Mucosa of stomach (tissue), 1 donor: Measurements from ENCODE around the gene PEX1.
"Not testable (repeated sequence)": the region's sequence is repeated elsewhere in the genome, so short reads cannot be mapped to it uniquely, and the experiment has no call there.

Experiments used
- H3K27me3 ChIP-seq: one replicate; pipeline ENCODE4 v1.7.0; 2013; ENCODE audit warnings: mild to moderate bottlenecking, low read length; ENCODE audit not compliant: control insufficient read depth, insufficient read depth
- H3K36me3 ChIP-seq: one replicate; pipeline ENCODE4 v1.7.0; 2013; ENCODE audit warnings: low read length; ENCODE audit not compliant: control insufficient read depth, insufficient read depth
- H3K4me1 ChIP-seq: one replicate; pipeline ENCODE4 v1.7.0; 2013; ENCODE audit warnings: mild to moderate bottlenecking, low read length; ENCODE audit not compliant: control insufficient read depth, insufficient read depth
- H3K4me3 ChIP-seq: one replicate; pipeline ENCODE4 v1.7.0; 2013; ENCODE audit warnings: low read length
- H3K9ac ChIP-seq: one replicate; pipeline ENCODE4 v1.7.0; 2013; ENCODE audit warnings: mild to moderate bottlenecking, low read length, moderate library complexity
- H3K9me3 ChIP-seq: one replicate; pipeline ENCODE4 v1.7.0; 2013; ENCODE audit warnings: mild to moderate bottlenecking, low read length, moderate library complexity; ENCODE audit not compliant: control insufficient read depth
- donor health status: Pancreatic carcinoma.

PEX1 gene

DNA sequence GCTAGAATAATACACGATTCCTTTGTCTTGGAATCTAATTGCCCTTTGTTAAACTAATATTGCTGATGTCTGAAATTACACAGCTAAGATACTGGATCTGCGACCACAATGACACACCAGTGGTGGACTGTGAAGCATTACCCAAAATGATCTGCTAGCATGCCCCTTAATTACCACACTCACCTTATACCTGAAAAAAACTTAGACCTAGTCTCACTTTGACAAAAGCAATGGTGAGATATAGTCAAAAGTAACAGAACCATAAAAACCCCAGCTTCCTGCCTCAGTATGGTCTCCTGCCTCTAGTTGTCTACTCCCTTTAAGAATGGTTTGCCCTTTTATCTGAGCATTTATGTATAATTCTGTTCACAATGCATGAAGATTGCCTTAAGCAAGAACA, 29.8 kb downstream of the PEX1 start:
- H3K4me1 ChIP-seq: no peaks in the 10 kb centered on the region
- H3K36me3 ChIP-seq: peaks cover 5% of the 10 kb centered on the region
- H3K27me3 ChIP-seq: no peaks in the 10 kb centered on the region
- H3K4me3 ChIP-seq: no peak overlapping the region
- H3K9ac ChIP-seq: no peak overlapping the region
- no peaks in the 10 kb centered on the region for H3K9me3 ChIP-seq

GRCh38 chr7:92496876-92497275, 31.4 kb downstream of the PEX1 start:
- H3K36me3 ChIP-seq: peaks cover 5% of the 10 kb centered on the region
- H3K4me3 ChIP-seq: no peak overlapping the region
- no peaks in the 10 kb centered on the region for H3K9me3 ChIP-seq
- no peaks in the 10 kb centered on the region for H3K4me1 ChIP-seq
- no peak overlapping the region for H3K9ac ChIP-seq
- no peaks in the 10 kb centered on the region for H3K27me3 ChIP-seq

DNA sequence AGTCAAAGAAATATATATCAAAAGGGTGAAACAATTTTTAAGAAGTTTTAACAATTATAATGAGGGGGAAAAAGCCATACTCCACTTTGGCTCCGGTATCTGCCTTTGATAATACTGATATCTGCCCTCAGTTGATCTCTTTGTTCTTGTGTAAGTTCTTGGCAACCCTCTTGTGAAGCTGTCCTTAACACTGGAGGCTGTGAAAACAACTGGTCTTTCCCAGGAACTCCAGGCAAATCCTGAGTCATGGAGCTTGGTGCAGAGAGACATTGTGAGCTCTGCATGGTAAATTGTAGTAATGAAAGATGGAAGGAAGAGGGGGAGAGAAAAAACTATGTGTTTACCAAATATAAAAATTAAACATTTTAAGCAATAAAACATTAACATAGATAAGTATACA, 38.7 kb downstream of the PEX1 start:
- H3K36me3 ChIP-seq: no peaks in the 10 kb centered on the region
- no peaks in the 10 kb centered on the region for H3K27me3 ChIP-seq
- no peak overlapping the region for H3K4me3 ChIP-seq
- no peaks in the 10 kb centered on the region for H3K4me1 ChIP-seq
- no peaks in the 10 kb centered on the region for H3K9me3 ChIP-seq
- no peak overlapping the region for H3K9ac ChIP-seq

- no peak overlapping the region for H3K4me3 ChIP-seq
- H3K9me3 ChIP-seq: no peaks in the 10 kb centered on the region
- H3K27me3 ChIP-seq: no peaks in the 10 kb centered on the region
- H3K9ac ChIP-seq: no peak overlapping the region
- no peaks in the 10 kb centered on the region for H3K36me3 ChIP-seq
- no peaks in the 10 kb centered on the region for H3K4me1 ChIP-seq
Observed at GRCh38 chr7:92487804-92488203, 40.5 kb downstream of the PEX1 start.

- Histone ChIP-seq H3K27me3 (no peaks in the 10 kb centered on the region), H3K9ac (no peak overlapping the region), H3K9me3 (no peaks in the 10 kb centered on the region), H3K4me1 (no peaks in the 10 kb centered on the region), H3K36me3 (no peaks in the 10 kb centered on the region), H3K4me3 (no peak overlapping the region)
Observed at GRCh38 chr7:92485974-92486373, 42.3 kb downstream of the PEX1 start.

DNA sequence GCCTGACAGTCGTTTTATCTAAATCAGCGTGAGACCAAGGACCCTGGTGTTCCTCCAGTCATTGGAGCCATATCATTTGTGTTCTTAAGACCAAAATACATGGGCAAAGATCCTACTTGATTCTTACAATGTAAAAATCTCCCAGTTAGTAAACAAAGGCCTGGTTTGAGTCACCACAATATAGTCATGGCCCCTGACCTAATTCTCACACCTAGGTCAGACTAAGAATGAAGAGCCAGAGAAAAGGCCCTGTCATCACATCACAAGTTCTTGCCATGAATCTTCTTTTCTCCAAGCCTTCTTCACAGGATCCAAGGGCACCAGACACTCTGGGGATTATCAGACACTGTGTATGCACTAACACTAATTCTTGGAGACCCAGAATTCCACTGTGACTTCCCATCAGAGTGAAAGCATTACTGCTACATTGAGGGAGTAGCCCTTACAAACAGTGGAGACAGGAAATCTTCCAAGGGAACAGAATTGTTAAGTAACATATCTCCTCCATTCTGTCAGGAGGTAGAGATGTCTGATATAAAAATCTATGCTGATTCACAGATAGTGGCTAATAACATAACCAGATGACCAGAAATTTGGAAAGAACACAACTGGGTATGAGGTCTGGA, 42.9 kb downstream of the PEX1 start:
- Histone ChIP-seq H3K36me3 (no peaks in the 10 kb centered on the region), H3K4me1 (no peaks in the 10 kb centered on the region), H3K9ac (no peak overlapping the region), H3K4me3 (no peak overlapping the region), H3K9me3 (no peaks in the 10 kb centered on the region), H3K27me3 (no peaks in the 10 kb centered on the region)

DNA sequence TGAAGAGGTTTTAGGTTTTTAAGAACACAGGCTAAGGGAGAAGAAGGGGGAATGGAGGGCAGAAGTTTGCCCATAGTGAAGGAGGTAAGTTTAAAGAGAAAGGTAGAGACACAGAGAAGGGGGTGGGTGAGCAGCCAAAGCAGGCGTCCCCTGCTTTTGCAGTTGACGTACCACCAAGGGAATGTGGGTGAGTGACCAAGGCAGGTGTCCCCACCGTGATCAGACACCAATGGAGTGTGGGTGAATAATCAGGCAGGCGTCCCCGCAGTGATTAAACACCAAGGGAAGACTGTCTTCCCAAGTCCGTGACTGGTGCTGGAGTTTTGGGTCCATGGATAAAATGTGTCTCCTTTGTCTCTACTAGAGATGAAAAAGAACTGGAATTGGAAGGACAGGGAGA, 44.1 kb downstream of the PEX1 start:
- H3K9ac ChIP-seq, H3K9me3 ChIP-seq, H3K4me1 ChIP-seq, H3K36me3 ChIP-seq, H3K27me3 ChIP-seq, H3K4me3 ChIP-seq: not testable (repeated sequence)

DNA sequence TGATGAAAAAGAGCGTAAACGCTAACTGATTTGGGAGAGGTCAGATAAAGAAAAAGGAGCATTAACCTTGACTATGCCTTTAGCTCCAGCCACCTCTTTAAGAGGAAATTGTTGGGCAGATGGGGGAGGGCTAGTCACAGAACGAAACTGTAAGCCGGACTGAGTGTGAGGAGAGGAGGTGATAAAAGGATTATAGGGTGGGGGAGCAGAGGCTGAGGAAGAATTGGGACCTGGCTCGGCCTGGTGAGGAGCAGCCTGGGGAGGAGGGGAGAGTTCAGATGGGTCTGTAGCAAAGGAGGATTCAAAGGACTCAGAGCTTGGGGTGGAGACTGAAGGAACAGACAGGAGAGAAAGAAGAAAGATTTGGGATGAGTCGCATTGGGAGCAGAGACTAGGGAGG, 44.7 kb downstream of the PEX1 start:
- not testable (repeated sequence) for H3K9me3 ChIP-seq, H3K4me3 ChIP-seq, H3K36me3 ChIP-seq, H3K9ac ChIP-seq, H3K4me1 ChIP-seq, H3K27me3 ChIP-seq

GRCh38 chr7:92479146-92479545, 49.2 kb downstream of the PEX1 start:
- not testable (repeated sequence) for H3K4me3 ChIP-seq, H3K9me3 ChIP-seq, H3K4me1 ChIP-seq, H3K36me3 ChIP-seq, H3K9ac ChIP-seq, H3K27me3 ChIP-seq

- H3K27me3 ChIP-seq: no peaks in the 10 kb centered on the region
- no peak overlapping the region for H3K4me3 ChIP-seq
- H3K9ac ChIP-seq: no peak overlapping the region
- H3K36me3 ChIP-seq: no peaks in the 10 kb centered on the region
- no peaks in the 10 kb centered on the region for H3K9me3 ChIP-seq
- no peaks in the 10 kb centered on the region for H3K4me1 ChIP-seq
Observed at GRCh38 chr7:92478711-92479110, 49.6 kb downstream of the PEX1 start.

DNA sequence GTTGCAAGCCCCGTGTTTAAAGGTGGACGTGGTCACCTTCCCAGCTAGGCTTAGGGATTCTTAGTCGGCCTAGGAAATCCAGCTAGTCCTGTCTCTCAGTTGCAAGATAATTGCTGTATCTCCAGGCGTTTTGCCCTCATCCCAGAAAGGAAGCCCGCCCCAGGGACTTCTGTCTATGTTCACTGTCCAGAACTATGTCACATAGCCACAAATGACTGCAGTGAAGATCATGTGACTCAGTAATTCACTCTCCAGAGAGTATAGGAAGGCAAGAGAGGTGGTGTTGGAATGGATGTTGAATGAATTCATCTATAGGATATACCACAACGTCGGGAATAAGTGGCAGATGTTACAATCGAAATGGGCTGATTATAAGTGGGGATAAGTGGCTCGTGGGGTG, 50.2 kb downstream of the PEX1 start:
- Histone ChIP-seq H3K9ac (no peak overlapping the region), H3K27me3 (no peaks in the 10 kb centered on the region), H3K9me3 (no peaks in the 10 kb centered on the region), H3K4me1 (no peaks in the 10 kb centered on the region), H3K4me3 (no peak overlapping the region), H3K36me3 (no peaks in the 10 kb centered on the region)

- H3K9ac ChIP-seq, H3K4me3 ChIP-seq, H3K4me1 ChIP-seq, H3K36me3 ChIP-seq, H3K27me3 ChIP-seq, H3K9me3 ChIP-seq: not testable (repeated sequence)
Observed at GRCh38 chr7:92477681-92478080, 50.6 kb downstream of the PEX1 start, which contains the start of gene ERVW-1. ERVW-1 (minus strand) TSS chr7:92477946; CDS start chr7:92470381, 7,565 bp downstream.
